Loucy (cell line): ENCODE results near the gene TMPRSS5.

Experiments
- H2AFZ ChIP-seq: fragments of 200-600 bp; sonication (generic); 2 replicates; pipeline ENCODE4 v1.6.0; 2016; ENCODE audit warnings: antibody characterized with exemption, mild to moderate bottlenecking, low read length, moderate library complexity
- H3F3A ChIP-seq: fragments of 200-600 bp; 2 replicates; pipeline ENCODE4 v1.6.0; 2016; ENCODE audit warnings: antibody characterized with exemption, low read depth, mild to moderate bottlenecking
- H3K27me3 ChIP-seq: fragments of 200-600 bp; sonication (generic); 2 replicates; pipeline ENCODE4 v1.6.1; 2014; ENCODE audit warnings: low read length, mild to moderate bottlenecking; ENCODE audit not compliant: insufficient read depth, poor library complexity, severe bottlenecking
- H3K36me3 ChIP-seq: fragments of 200-600 bp; sonication (generic); 2 replicates; pipeline ENCODE4 v1.6.1; 2016; ENCODE audit warnings: low read length; ENCODE audit not compliant: insufficient read depth
- H3K4me1 ChIP-seq: fragments of 200-600 bp; sonication (generic); 2 replicates; pipeline ENCODE4 v1.5.1; 2014; ENCODE audit warnings: low read length, mild to moderate bottlenecking; ENCODE audit not compliant: insufficient read depth, poor library complexity, severe bottlenecking
- H3K4me2 ChIP-seq: fragments of 200-600 bp; sonication (generic); 2 replicates; pipeline ENCODE4 v1.6.0; 2014; ENCODE audit warnings: antibody characterized with exemption, low read length, low read depth, mild to moderate bottlenecking; ENCODE audit not compliant: poor library complexity, severe bottlenecking
- H3K4me3 ChIP-seq: fragments of 200-600 bp; sonication (generic); 2 replicates; pipeline ENCODE4 v1.5.1; 2014; ENCODE audit warnings: low read length, mild to moderate bottlenecking, mixed read lengths; ENCODE audit not compliant: poor library complexity, severe bottlenecking
- H3K79me2 ChIP-seq: fragments of 200-600 bp; sonication (generic); 2 replicates; pipeline ENCODE4 v1.6.1; 2014; ENCODE audit warnings: low read length; ENCODE audit not compliant: insufficient read depth
- H3K9ac ChIP-seq: fragments of 200-600 bp; sonication (generic); 2 replicates; pipeline ENCODE4 v1.6.0; 2014; ENCODE audit warnings: mild to moderate bottlenecking, low read depth, low read length, moderate library complexity; ENCODE audit not compliant: poor library complexity, severe bottlenecking
- H3K9me2 ChIP-seq: fragments of 200-600 bp; sonication (generic); replicated peaks from 2 replicates; pipeline ENCODE4 v1.6.1; 2016; ENCODE audit warnings: low read depth, low read length, mixed read lengths
- H3K9me3 ChIP-seq: fragments of 200-600 bp; sonication (generic); 2 replicates; pipeline ENCODE4 v1.6.1; 2014; ENCODE audit warnings: mild to moderate bottlenecking, antibody characterized with exemption, low read length, low read depth; ENCODE audit not compliant: insufficient read depth
- H4K20me1 ChIP-seq: fragments of 200-600 bp; sonication (generic); 2 replicates; pipeline ENCODE4 v1.6.0; 2014; ENCODE audit warnings: antibody characterized with exemption, low read length, mild to moderate bottlenecking; ENCODE audit not compliant: insufficient read depth, poor library complexity, severe bottlenecking
- CTCF ChIP-seq: fragments of 200-600 bp; sonication (generic); conservative IDR thresholded peaks from 2 replicates; pipeline ENCODE4 v1.5.1; 2014; ENCODE audit warnings: mild to moderate bottlenecking, antibody characterized with exemption, low read length
- EZH2phosphoT487 ChIP-seq: fragments of 200-600 bp; IDR thresholded peaks from 2 replicates; pipeline ENCODE4 v1.6.1; 2018; ENCODE audit warnings: antibody characterized with exemption, mild to moderate bottlenecking, moderate library complexity, borderline replicate concordance

Gene TMPRSS5

GRCh38 chr11:113698515-113698914 lies 7.6 kb downstream of the TMPRSS5 start:
- Histone ChIP-seq H3K4me3 (no peak overlapping the region), H3K9me3 (no peaks in the 10 kb centered on the region), H3K9ac (no peak overlapping the region), H3F3A (no peaks in the 10 kb centered on the region), H3K79me2 (no peaks in the 10 kb centered on the region), H3K4me1 (no peaks in the 10 kb centered on the region), H2AFZ (no peak overlapping the region), H3K9me2 (no peaks in the 10 kb centered on the region), H3K27me3 (no peaks in the 10 kb centered on the region), H3K4me2 (no peak overlapping the region), H3K36me3 (no peaks in the 10 kb centered on the region), H4K20me1 (no peaks in the 10 kb centered on the region)
- no peak for TF ChIP-seq CTCF
- no peak for TF ChIP-seq EZH2phosphoT487

GRCh38 chr11:113697756-113698407 lies 8.2 kb downstream of the TMPRSS5 start:
- H3K9me3 ChIP-seq, result no peaks in the 10 kb centered on the region
- no peaks in the 10 kb centered on the region for H3F3A ChIP-seq
- H3K4me1 ChIP-seq, result no peaks in the 10 kb centered on the region
- no peak for TF ChIP-seq EZH2phosphoT487
- no peak for TF ChIP-seq CTCF
- H3K4me2 ChIP-seq, result no peak overlapping the region
- no peak overlapping the region for H3K9ac ChIP-seq
- H3K36me3 ChIP-seq, result no peaks in the 10 kb centered on the region
- H3K9me2 ChIP-seq, result no peaks in the 10 kb centered on the region
- H2AFZ ChIP-seq, result no peak overlapping the region
- H3K4me3 ChIP-seq, result no peak overlapping the region
- H3K27me3 ChIP-seq, result no peaks in the 10 kb centered on the region
- H3K79me2 ChIP-seq, result no peaks in the 10 kb centered on the region
- no peaks in the 10 kb centered on the region for H4K20me1 ChIP-seq

- no peaks in the 10 kb centered on the region for H3K27me3 ChIP-seq
- H3F3A ChIP-seq, result no peaks in the 10 kb centered on the region
- TF ChIP-seq CTCF (no peak), EZH2phosphoT487 (no peak)
- no peaks in the 10 kb centered on the region for H4K20me1 ChIP-seq
- no peaks in the 10 kb centered on the region for H3K9me3 ChIP-seq
- no peaks in the 10 kb centered on the region for H3K9me2 ChIP-seq
- H2AFZ ChIP-seq, result no peak overlapping the region
- no peaks in the 10 kb centered on the region for H3K4me1 ChIP-seq
- H3K9ac ChIP-seq, result no peak overlapping the region
- H3K4me3 ChIP-seq, result no peak overlapping the region
- H3K79me2 ChIP-seq, result no peaks in the 10 kb centered on the region
- H3K4me2 ChIP-seq, result no peak overlapping the region
- H3K36me3 ChIP-seq, result no peaks in the 10 kb centered on the region
Measured at GRCh38 chr11:113697111-113697510, 9.0 kb downstream of the TMPRSS5 start.
